Esophagus muscularis mucosa (tissue), 3 donors: ENCODE measurements around the gene PLA2G12A.

ENCODE experiments used
- EP300 ChIP-seq: sonication (generic); formaldehyde crosslinking; IDR thresholded peaks from one replicate; pipeline ENCODE4 v1.6.1; 2017; ENCODE audit warnings: antibody characterized with exemption
- POLR2A ChIP-seq: fragments of 450-650 bp; IDR thresholded peaks from one replicate; pipeline ENCODE4 v1.6.1; 2017; ENCODE audit warnings: antibody characterized with exemption, moderate library complexity, mild to moderate bottlenecking, low read depth
- POLR2AphosphoS5 ChIP-seq, 2 donors: sonication (generic); formaldehyde crosslinking; IDR thresholded peaks; one replicate each; pipeline ENCODE4 v1.6.1; 2017; ENCODE audit warnings: antibody characterized with exemption in 2 of 2

GRCh38 chr4:109673303-109673702 is 56.6 kb downstream of the PLA2G12A start:
- no peak for TF ChIP-seq POLR2AphosphoS5 (IDR thresholded peaks at IDR 0.05)
- TF ChIP-seq EP300: no peak
- TF ChIP-seq POLR2A: no peak
